GM12873 (cell line): ENCODE measurements around the gene CD79A.

ENCODE experiments used
- CTCF ChIP-seq: IDR thresholded peaks from 2 replicates; pipeline ENCODE4 v1.5.1; 2012; ENCODE audit warnings: low read depth, mild to moderate bottlenecking, moderate library complexity, low read length, control low read depth; ENCODE audit not compliant: insufficient read depth; ENCODE audit errors: missing control alignments

Gene CD79A

GRCh38 chr19:41876847-41877832 is at the start of gene CD79A:
Gene CD79A, plus strand, starts transcription at chr19:41877279. Its CDS starts 26 bp downstream, at chr19:41877305.
- no peak for TF ChIP-seq CTCF

GRCh38 chr19:41837981-41838708 is 38.9 kb upstream of the CD79A start:
- no peak for TF ChIP-seq CTCF

- TF ChIP-seq CTCF: no peak
Measured at GRCh38 chr19:41839211-41839610, 37.9 kb upstream of the CD79A start.

- TF ChIP-seq CTCF: no peak
Measured at GRCh38 chr19:41843371-41843770, 33.7 kb upstream of the CD79A start.

- no peak for TF ChIP-seq CTCF
Measured at GRCh38 chr19:41844601-41845000, 32.5 kb upstream of the CD79A start, which contains the start of gene LYPD4. Gene LYPD4, minus strand, starts transcription at chr19:41844683. Its CDS starts 5,398 bp downstream, at chr19:41839285.

GRCh38 chr19:41845001-41845050 is 32.3 kb upstream of the CD79A start, which contains the start of gene DMRTC2:
Gene DMRTC2, plus strand, starts transcription at chr19:41845042. Its CDS starts 2,387 bp downstream, at chr19:41847429.
- TF ChIP-seq CTCF: no peak

- no peak for TF ChIP-seq CTCF
Measured at GRCh38 chr19:41845051-41845590, 32.0 kb upstream of the CD79A start.
